Aorta (tissue), 5 donors: Measurements from ENCODE around the gene HDAC10. TPM values are rescaled to one million over a fixed set of nuclear protein-coding genes. Genes with fewer than 3 reads are reported as not detected.
"Not testable (repeated sequence)": the region's sequence is repeated elsewhere in the genome, so short reads cannot be mapped to it uniquely, and the experiment has no call there.

Experiments used
- ATAC-seq: fragments of 200-7000 bp; cut with Tn5 transposase; one replicate; pipeline ENCODE4 v1.9.1; 2022; ENCODE audit warnings: moderate library complexity; ENCODE audit not compliant: low FRiP score
- DNase-seq, 2 donors: peaks; one replicate each; pipeline ENCODE4 v3.0.0-alpha.2; 2020
- H3K27ac ChIP-seq, 2 donors: one replicate each; pipeline ENCODE4 v1.5.1; 2013; ENCODE audit warnings: low read length in 2 of 2, mild to moderate bottlenecking in 2 of 2, moderate library complexity in 2 of 2, control low read depth in 1 of 2, inconsistent platforms in 1 of 2, low read depth in 1 of 2
- H3K27me3 ChIP-seq, 2 donors: one replicate each; pipeline ENCODE4 v1.6.1; 2013; ENCODE audit warnings: control low read depth in 1 of 2, low read length in 1 of 2, mild to moderate bottlenecking in 1 of 2, moderate library complexity in 1 of 2; ENCODE audit not compliant: insufficient read depth in 2 of 2, control insufficient read depth in 1 of 2
- H3K36me3 ChIP-seq, 2 donors: one replicate each; pipeline ENCODE4 v1.6.1; 2013; ENCODE audit warnings: control low read depth in 1 of 2, low read length in 1 of 2, mild to moderate bottlenecking in 1 of 2; ENCODE audit not compliant: insufficient read depth in 2 of 2, control insufficient read depth in 1 of 2
- H3K4me1 ChIP-seq, 2 donors: one replicate each; pipeline ENCODE4 v1.6.1; 2013; ENCODE audit warnings: low read length in 2 of 2, control low read depth in 1 of 2, mild to moderate bottlenecking in 1 of 2, moderate library complexity in 1 of 2; ENCODE audit not compliant: insufficient read depth in 2 of 2, control insufficient read depth in 1 of 2
- H3K4me3 ChIP-seq, 2 donors: one replicate each; pipeline ENCODE4 v1.5.1; 2013; ENCODE audit warnings: low read length in 2 of 2, control low read depth in 1 of 2, mild to moderate bottlenecking in 1 of 2
- H3K9me3 ChIP-seq: one replicate; pipeline ENCODE4 v1.6.1; 2013; ENCODE audit warnings: mild to moderate bottlenecking, low read length; ENCODE audit not compliant: control insufficient read depth
- WGBS, 2 donors: extraction: QIAGEN DNeasy Blood & Tissue Kit; methylation state at CpG; one replicate each; pipeline ENCODE4 v1.1.7; 2013; 5-methylcytosine and 5-hydroxymethylcytosine counted together
- intact Hi-C, 2 donors: fragments of 100-400 bp; cut with DNase I; formaldehyde crosslinking; loops; one replicate each; pipeline versions ENCODE4 v1.14.2 to v1.15.0; 2022
- polyA plus RNA-seq, 2 donors: library from polyadenylated mRNA; stranded (reverse); fragments of 200-250 nt; gene quantifications; one replicate each; pipeline ENCODE4 v1.2.3, GENCODE V29; 2013
- total RNA-seq, 2 donors: library from RNA; stranded (reverse); fragmentation: NEBNext Ultra II Directional; extraction: Animal tissue kit (Norgen Biotek cat#: 25700); gene quantifications; one replicate each; pipeline ENCODE4 v1.2.1, GENCODE V29; 2021
- donor health status: healthy with polysubstance abuse.
- donor health status: Bipolar disorder and iron deficiency.
- donor health status: DM: no; HTN: no; CAD: no.
- donor health status: DM: no; HTN: no; CAD: no.
- donor health status: DM: yes; HTN: yes; CAD: no.

The HDAC10 gene
- total and polyA plus RNA-seq, 4 donors, result 5.5 to 57.3 (median 33.8) TPM

DNA sequence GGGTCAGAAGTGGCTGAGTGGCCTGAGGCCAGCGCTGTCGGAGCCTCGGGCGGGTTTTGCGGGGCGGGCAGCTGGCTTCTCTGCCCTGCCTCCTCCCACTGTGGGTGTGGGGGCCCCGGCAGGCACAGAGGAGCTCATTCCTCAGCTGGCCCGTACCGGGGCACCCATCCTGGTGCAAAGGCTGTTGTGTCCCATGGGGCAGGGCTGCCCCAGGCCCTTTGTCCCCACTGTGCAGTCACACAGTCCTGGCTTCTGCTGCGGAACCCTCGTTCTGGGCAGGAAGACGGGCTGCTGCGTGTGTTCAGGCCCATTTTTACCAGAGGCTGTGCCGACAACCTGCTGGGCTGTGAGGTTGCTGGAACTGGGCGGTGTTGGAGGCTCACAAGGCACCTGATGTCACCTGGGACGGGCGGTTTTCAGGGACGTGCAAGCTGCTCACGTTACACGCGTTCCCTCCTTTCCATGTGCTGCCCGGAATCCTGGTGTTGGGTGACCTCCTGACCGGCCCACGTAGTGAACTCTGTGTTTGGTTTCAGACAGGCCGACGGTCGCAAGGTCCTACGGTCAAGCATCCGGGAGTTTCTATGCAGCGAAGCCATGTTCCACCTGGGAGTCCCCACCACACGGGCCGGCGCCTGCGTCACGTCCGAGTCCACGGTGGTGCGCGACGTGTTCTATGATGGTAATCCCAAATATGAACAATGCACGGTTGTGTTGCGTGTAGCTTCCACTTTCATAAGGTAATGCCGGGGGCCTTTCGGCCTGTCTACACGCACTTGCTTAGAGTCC lies 45.1 kb downstream of the HDAC10 start:
- WGBS, 2 donors, result 91 to 93% methylated on average over 38 to 45 of the region's 45 CpGs
- ATAC-seq, result no peak
- Histone ChIP-seq H3K4me3 (no peak overlapping the region), H3K9me3 (no peaks in the 10 kb centered on the region), H3K27me3 (no peaks in the 10 kb centered on the region), H3K4me1 (no peaks in the 10 kb centered on the region), H3K36me3 (no peaks in the 10 kb centered on the region), H3K27ac (no peak overlapping the region)
- intact Hi-C loops, result loop anchor here (5.0 to 10.0 kb wide), 4 partner anchors 54 to 281 kb away; partner anchors contain the start of gene PIM3 (in 1 of the 2)
- DNase-seq, result no peak

GRCh38 chr22:50204998-50205397 lies 46.1 kb downstream of the HDAC10 start:
- H3K27me3 ChIP-seq, DNase-seq, H3K9me3 ChIP-seq, H3K27ac ChIP-seq, H3K4me3 ChIP-seq, H3K36me3 ChIP-seq, ATAC-seq, H3K4me1 ChIP-seq: not testable (repeated sequence)
- WGBS, 2 donors, result 91% methylated on average over 9 of the region's 9 CpGs
- intact Hi-C loops, result loop anchor here (5.0 to 10.0 kb wide), 4 partner anchors 53 to 280 kb away; partner anchors contain the start of gene PIM3 (in 1 of the 2)

DNA sequence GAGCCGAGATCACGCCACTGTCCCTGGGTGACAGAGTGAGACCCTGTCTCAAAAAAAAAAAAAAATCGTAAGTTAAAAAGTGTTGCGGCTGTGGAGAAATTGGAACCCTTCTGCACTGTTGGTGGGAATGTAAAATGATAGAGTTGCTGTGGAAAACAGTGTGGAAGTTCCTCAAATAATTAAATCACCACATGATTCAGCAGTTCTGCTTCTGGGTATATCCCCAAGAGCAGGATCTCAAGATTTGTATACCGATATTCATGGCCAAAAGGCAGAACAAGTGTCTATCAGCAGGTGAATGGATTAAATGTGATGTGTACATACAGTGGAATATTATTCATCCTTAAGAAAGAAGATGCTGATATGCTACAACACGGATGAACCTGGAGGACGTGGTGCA lies 46.5 kb downstream of the HDAC10 start:
- H3K27ac ChIP-seq, result no peak overlapping the region
- no peaks in the 10 kb centered on the region for H3K9me3 ChIP-seq
- intact Hi-C loops, result loop anchor here in 1 of 2 donors (10.0 kb wide), 2 partner anchors 240 to 280 kb away; partner anchors contain the start of gene PIM3
- H3K4me3 ChIP-seq, result no peak overlapping the region
- ATAC-seq (no peak), DNase-seq (no peak)
- H3K27me3 ChIP-seq, result no peaks in the 10 kb centered on the region
- H3K4me1 ChIP-seq, result no peaks in the 10 kb centered on the region
- H3K36me3 ChIP-seq, result no peaks in the 10 kb centered on the region
- WGBS, 2 donors, result 94% methylated on average over 7 of the region's 7 CpGs

GRCh38 chr22:50203288-50203687 lies 47.8 kb downstream of the HDAC10 start:
- 99 to 100% methylated on average over 1 of the region's 1 CpG for WGBS, 2 donors
- Histone ChIP-seq H3K4me3 (no peak overlapping the region), H3K36me3 (no peaks in the 10 kb centered on the region), H3K27ac (no peak overlapping the region), H3K4me1 (no peaks in the 10 kb centered on the region), H3K9me3 (no peaks in the 10 kb centered on the region), H3K27me3 (no peaks in the 10 kb centered on the region)
- ATAC-seq (no peak), DNase-seq (no peak)
- intact Hi-C loops, result loop anchor here in 1 of 2 donors (10.0 kb wide), 2 partner anchors 238 to 278 kb away; partner anchors contain the start of gene PIM3

DNA sequence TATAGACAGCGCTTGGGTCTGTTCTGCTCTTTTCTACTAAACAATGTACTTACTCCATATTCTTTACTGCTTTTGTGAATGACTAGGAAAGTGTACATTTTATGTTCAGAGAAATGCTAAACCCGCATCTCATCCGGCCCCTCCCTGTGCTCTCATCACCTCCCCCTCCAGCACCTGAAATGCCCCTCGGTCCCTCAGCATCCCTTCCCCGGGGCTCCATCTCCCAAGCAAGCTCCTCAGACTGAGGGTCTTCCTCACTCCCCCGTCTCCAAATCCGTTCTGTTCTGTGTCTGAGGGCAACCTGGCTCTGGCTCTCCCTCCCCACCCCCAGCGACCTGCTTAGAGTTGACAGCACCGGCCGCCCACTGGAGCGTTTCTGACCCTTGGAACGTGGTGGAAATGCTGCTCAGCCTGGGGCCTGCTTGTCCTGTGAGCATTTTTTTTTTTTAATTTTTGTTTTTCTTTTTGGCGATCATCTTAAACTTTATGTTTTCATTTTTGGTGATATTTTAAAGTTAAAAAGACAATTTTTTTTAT lies 48.9 kb downstream of the HDAC10 start:
- WGBS, 2 donors, result 73 to 86% methylated on average over 13 of the region's 13 CpGs
- DNase-seq, result no peak
- Histone ChIP-seq H3K27ac (no peak overlapping the region), H3K9me3 (no peaks in the 10 kb centered on the region), H3K4me3 (peak overlapping the region in 1 of 2 donors; percentile 72), H3K27me3 (no peaks in the 10 kb centered on the region), H3K36me3 (peaks cover 0 to 2% of the 10 kb centered on the region in 2 donors), H3K4me1 (no peaks in the 10 kb centered on the region)
- intact Hi-C loops, result loop anchor here in 1 of 2 donors (10.0 kb wide), 2 partner anchors 237 to 277 kb away; partner anchors contain the start of gene PIM3
- ATAC-seq, result no peak

GRCh38 chr22:50201191-50202129 lies 49.6 kb downstream of the HDAC10 start:
- DNase-seq (no peak), ATAC-seq (no peak)
- intact Hi-C loops, result loop anchor here in 1 of 2 donors (10.0 kb wide), 2 partner anchors 237 to 277 kb away; partner anchors contain the start of gene PIM3
- no peaks in the 10 kb centered on the region for H3K9me3 ChIP-seq
- H3K27me3 ChIP-seq, result no peaks in the 10 kb centered on the region
- WGBS, 2 donors, result 2 to 4% methylated on average over 101 to 115 of the region's 115 CpGs
- no peaks in the 10 kb centered on the region for H3K4me1 ChIP-seq
- peak overlapping the region; percentile 72 to 92 for H3K4me3 ChIP-seq
- peaks cover 0 to 2% of the 10 kb centered on the region in 2 donors for H3K36me3 ChIP-seq
- no peak overlapping the region for H3K27ac ChIP-seq

GRCh38 chr22:50200461-50201190 lies 50.4 kb downstream of the HDAC10 start, which contains the start of gene SELENOO:
Gene SELENOO, plus strand, starts transcription at chr22:50201011. Its CDS starts 26 bp downstream, at chr22:50201037.
- ATAC-seq (peak; percentile 94), DNase-seq (peak; percentile 95 to 98)
- no peaks in the 10 kb centered on the region for H3K4me1 ChIP-seq
- H3K9me3 ChIP-seq, result no peaks in the 10 kb centered on the region
- peaks cover 0 to 2% of the 10 kb centered on the region in 2 donors for H3K36me3 ChIP-seq
- peak within 1 kb of the TSS; percentile 72 to 92 for H3K4me3 ChIP-seq
- peak within 1 kb of the TSS in 1 of 2 donors; percentile 35 for H3K27ac ChIP-seq
- intact Hi-C loops, result loop anchor here in 1 of 2 donors (10.0 kb wide), 2 partner anchors 236 to 276 kb away; partner anchors contain the start of gene PIM3
- WGBS, 2 donors, result 0 to 1% methylated on average over 60 to 105 of the region's 105 CpGs
- H3K27me3 ChIP-seq, result no peaks in the 10 kb centered on the region
